B cell (primary cell): ENCODE data around the gene ORM1. TPM values are rescaled to one million over a fixed set of nuclear protein-coding genes. Genes with fewer than 3 reads are reported as not detected.
A peak's percentile ranks its signal among the peaks of the same experiment; 100 is the strongest.

Experiments used
- ATAC-seq: fragments of 200-7000 bp; cut with Tn5 transposase; one replicate; pipeline ENCODE4 v1.10.0; 2021; ENCODE audit warnings: low read depth, mild to moderate bottlenecking, moderate number of reproducible peaks, moderate library complexity
- CTCF ChIA-PET: fragments of 350-600 bp; sonication (Branson Sonifier 250); formaldehyde crosslinking; loops from one replicate; lab custom pipeline; 2021; ENCODE audit warnings: antibody characterized with exemption, inconsistent platforms; lab: Charles Lee
- POLR2A ChIA-PET: fragments of 350-600 bp; sonication (Branson Sonifier 250); formaldehyde crosslinking; loops from one replicate; lab custom pipeline; 2021; ENCODE audit warnings: antibody characterized with exemption; lab: Charles Lee
- DNase-seq: peaks from one replicate; pipeline ENCODE4 v3.0.0; 2013
- H2AFZ ChIP-seq: 2 replicates; pipeline ENCODE4 v1.6.1; 2012; ENCODE audit warnings: mild to moderate bottlenecking, low read depth, low read length; ENCODE audit not compliant: insufficient read depth, poor library complexity, severe bottlenecking
- H3K27ac ChIP-seq, 2 donors: 1 replicate in 1 of 2; 2 replicates in 1 of 2; pipeline ENCODE4 v1.5.1; 2012 to 2013; ENCODE audit warnings: low read length in 2 of 2, mild to moderate bottlenecking in 2 of 2, moderate library complexity in 1 of 2
- H3K27me3 ChIP-seq, 4 experiments: fragments of 200-600 bp in 1 of 4; sonication (generic) in 1 of 4; replicated peaks in 1 of 4; 1 replicate in 2 of 4; 2 replicates in 2 of 4; pipeline versions ENCODE4 v1.6.1 to v1.7.0; 2013 to 2016; ENCODE audit warnings: low read length in 3 of 4, mild to moderate bottlenecking in 2 of 4, mixed read lengths in 1 of 4, moderate library complexity in 1 of 4; ENCODE audit not compliant: insufficient read depth in 4 of 4, control insufficient read depth in 3 of 4; ENCODE audit errors: control extremely low read depth in 1 of 4
- H3K36me3 ChIP-seq, 2 experiments: replicated peaks in 1 of 2; 1 replicate in 1 of 2; 2 replicates in 1 of 2; pipeline versions ENCODE4 v1.6.1 to v1.7.1; 2013; ENCODE audit warnings: low read length in 1 of 2; ENCODE audit not compliant: insufficient read depth in 2 of 2, control insufficient read depth in 1 of 2; ENCODE audit errors: control extremely low read depth in 1 of 2, extremely low read depth in 1 of 2
- H3K4me1 ChIP-seq, 2 donors: fragments of 200-600 bp in 1 of 2; sonication (generic) in 1 of 2; 1 replicate in 1 of 2; 2 replicates in 1 of 2; pipeline versions ENCODE4 v1.5.1 to v1.6.1; 2013 to 2017; ENCODE audit warnings: low read length in 2 of 2; ENCODE audit not compliant: control insufficient read depth in 2 of 2, insufficient read depth in 2 of 2
- H3K4me2 ChIP-seq: replicated peaks from 2 replicates; pipeline ENCODE3; 2012; ENCODE audit warnings: mild to moderate bottlenecking, low read depth, low read length; ENCODE audit not compliant: poor library complexity, severe bottlenecking
- H3K4me3 ChIP-seq, 5 experiments: fragments of 200-600 bp in 1 of 5; sonication (generic) in 1 of 5; 1 replicate in 3 of 5; 2 replicates in 2 of 5; pipeline versions ENCODE4 v1.5.1 to v1.7.0; 2011 to 2016; ENCODE audit warnings: low read length in 4 of 5, mild to moderate bottlenecking in 4 of 5, low read depth in 2 of 5, control low read depth in 1 of 5, moderate library complexity in 1 of 5; ENCODE audit not compliant: insufficient read depth in 1 of 5; ENCODE audit errors: control extremely low read depth in 1 of 5, extremely low read depth in 1 of 5
- H3K79me2 ChIP-seq: fragments of 200-600 bp; sonication (generic); one replicate; pipeline ENCODE4 v1.6.0; 2016; ENCODE audit warnings: low read length; ENCODE audit not compliant: control insufficient read depth, insufficient read depth
- H3K9ac ChIP-seq: fragments of 200-600 bp; sonication (generic); 2 replicates; pipeline ENCODE4 v1.6.1; 2017; ENCODE audit warnings: mild to moderate bottlenecking, low read length, moderate library complexity
- H3K9me3 ChIP-seq, 3 donors: one replicate each; pipeline versions ENCODE4 v1.6.1 to v1.7.1; 2013; ENCODE audit warnings: low read length in 2 of 3; ENCODE audit not compliant: control insufficient read depth in 2 of 3, insufficient read depth in 1 of 3; ENCODE audit errors: control extremely low read depth in 1 of 3
- H4K20me1 ChIP-seq: 2 replicates; pipeline ENCODE4 v1.6.0; 2012; ENCODE audit warnings: mild to moderate bottlenecking, low read length; ENCODE audit not compliant: insufficient read depth, control insufficient read depth, poor library complexity, severe bottlenecking
- H3K27ac Mint-ChIP-seq: one replicate; pipeline ENCODE4 v1.8.0; 2021; ENCODE audit warnings: mixed read lengths
- H3K27me3 Mint-ChIP-seq: one replicate; pipeline ENCODE4 v1.8.0; 2021; ENCODE audit warnings: mixed read lengths
- H3K4me1 Mint-ChIP-seq: one replicate; pipeline ENCODE4 v1.8.0; 2021; ENCODE audit warnings: mixed read lengths
- H3K4me3 Mint-ChIP-seq: one replicate; pipeline ENCODE4 v1.8.0; 2021; ENCODE audit warnings: mixed read lengths
- H3K9me3 Mint-ChIP-seq: one replicate; pipeline ENCODE4 v1.8.0; 2022; ENCODE audit warnings: mixed read lengths; ENCODE audit not compliant: insufficient read depth
- CTCF ChIP-seq: fragments of 200-600 bp; IDR thresholded peaks from one replicate; pipeline ENCODE4 v1.8.0; 2022; ENCODE audit warnings: antibody characterized with exemption, mild to moderate bottlenecking
- EZH2 ChIP-seq: IDR thresholded peaks from 2 replicates; pipeline ENCODE4 v1.6.1; 2012; ENCODE audit warnings: borderline replicate concordance, low read depth, mild to moderate bottlenecking, moderate library complexity, low read length; ENCODE audit not compliant: insufficient read depth, poor library complexity, severe bottlenecking
- WGBS: methylation state at CpG from one replicate; pipeline ENCODE4 v1.1.5; 2013; ENCODE audit warnings: missing lambda C conversion rate; ENCODE audit not compliant: insufficient coverage; 5-methylcytosine and 5-hydroxymethylcytosine counted together
- intact Hi-C: fragments of 100-400 bp; cut with micrococcal nuclease; formaldehyde crosslinking; loops from one replicate; pipeline ENCODE4 v1.10.0; 2022
- polyA plus RNA-seq: library from polyadenylated mRNA; depleted of rRNA; stranded (reverse); fragments of >200 nt; gene quantifications from 2 replicates; pipeline ENCODE4 v1.2.3, GENCODE V29; 2012
- total RNA-seq, 2 donors: library from RNA; stranded (reverse); fragments of 120-200 nt in 1 of 2; gene quantifications; 1 replicate in 1 of 2; 2 replicates in 1 of 2; pipeline versions ENCODE4 v1.2.3 to v1.2.4, GENCODE V29; 2013 to 2022

ORM1 gene
- total and polyA plus RNA-seq, 2 donors (not counting 1 experiment from before 2014, with no cell fraction given): 0.13 TPM; not detected in 1

DNA sequence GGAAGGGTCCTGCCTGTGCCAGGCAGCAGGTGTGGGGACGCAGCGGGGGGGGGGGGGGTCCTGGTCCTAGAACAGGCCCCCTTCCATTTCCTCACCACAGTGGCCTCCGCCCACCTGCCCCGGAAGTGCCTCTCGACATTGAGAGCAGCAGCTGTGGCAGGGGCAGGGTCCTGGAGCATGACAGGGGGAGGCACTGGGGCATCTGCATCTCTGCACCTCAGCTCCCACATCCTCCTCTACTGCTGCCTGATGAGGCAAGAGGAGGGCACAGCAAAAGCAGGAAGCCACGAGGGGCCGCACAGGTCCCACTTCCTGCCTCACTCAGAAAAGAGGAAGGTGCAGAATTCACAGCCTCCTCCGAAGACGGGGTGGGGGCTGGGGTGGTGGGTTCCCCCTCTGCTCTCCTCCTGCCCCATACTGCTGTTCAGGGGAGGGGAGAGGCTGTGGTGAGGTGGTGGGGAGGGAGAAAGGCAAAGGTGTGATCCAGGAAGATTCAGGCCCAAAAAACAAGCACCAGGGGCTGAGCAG, 50.1 kb downstream of the ORM1 start:
- intact Hi-C loops: loop anchor here (1.0 to 5.0 kb wide), 5 partner anchors 9 to 79 kb away; no protein-coding TSS in a partner anchor
- 0% methylated on average over 4 of the region's 9 CpGs for WGBS
- Histone ChIP-seq H3K4me2 (peak overlapping the region; percentile 75), H3K4me3 (peak overlapping the region in 3 of 5 experiments; percentile 13 to 33 (median 19)), H3K36me3 (peaks cover 2 to 88% of the 10 kb centered on the region in 2 experiments), H3K4me1 (peaks cover 86 to 96% of the 10 kb centered on the region in 2 donors), H3K79me2 (peaks cover 60% of the 10 kb centered on the region), H3K9me3 (no peaks in the 10 kb centered on the region), H3K27ac (peak overlapping the region; percentile 92 to 95), H4K20me1 (peaks cover 13% of the 10 kb centered on the region), H2AFZ (no peak overlapping the region), H3K27me3 (no peaks in the 10 kb centered on the region), H3K9ac (peak overlapping the region; percentile 38)
- Mint-ChIP-seq H3K27me3 (no peaks in the 10 kb centered on the region), H3K4me1 (peaks cover 91% of the 10 kb centered on the region), H3K27ac (peak overlapping the region; percentile 97), H3K9me3 (no peaks in the 10 kb centered on the region), H3K4me3 (peak overlapping the region; percentile 79)
- DNase-seq (peak; percentile 96), ATAC-seq (peak; percentile 93)
- POLR2A ChIA-PET: interaction anchor here (0.7 to 5.1 kb wide), 17 partner anchors 9 to 598 kb away, joined by 3 to 135 read pairs (median 5); partner anchors contain the start of gene AKNA
- TF ChIP-seq CTCF: no peak
- TF ChIP-seq EZH2: no peak
- CTCF ChIA-PET: interaction anchor here (0.7 to 5.6 kb wide), 12 partner anchors 8 to 135 kb away, joined by 3 to 85 read pairs (median 4); partner anchors contain the start of gene AKNA
